Loucy (cell line): Measurements from ENCODE around the gene FREM3.

ENCODE experiments used
- H2AFZ ChIP-seq: fragments of 200-600 bp; sonication (generic); 2 replicates; pipeline ENCODE4 v1.6.0; 2016; ENCODE audit warnings: antibody characterized with exemption, mild to moderate bottlenecking, low read length, moderate library complexity
- H3F3A ChIP-seq: fragments of 200-600 bp; 2 replicates; pipeline ENCODE4 v1.6.0; 2016; ENCODE audit warnings: antibody characterized with exemption, low read depth, mild to moderate bottlenecking
- H3K27me3 ChIP-seq: fragments of 200-600 bp; sonication (generic); 2 replicates; pipeline ENCODE4 v1.6.1; 2014; ENCODE audit warnings: low read length, mild to moderate bottlenecking; ENCODE audit not compliant: insufficient read depth, poor library complexity, severe bottlenecking
- H3K36me3 ChIP-seq: fragments of 200-600 bp; sonication (generic); 2 replicates; pipeline ENCODE4 v1.6.1; 2016; ENCODE audit warnings: low read length; ENCODE audit not compliant: insufficient read depth
- H3K4me1 ChIP-seq: fragments of 200-600 bp; sonication (generic); 2 replicates; pipeline ENCODE4 v1.5.1; 2014; ENCODE audit warnings: low read length, mild to moderate bottlenecking; ENCODE audit not compliant: insufficient read depth, poor library complexity, severe bottlenecking
- H3K4me2 ChIP-seq: fragments of 200-600 bp; sonication (generic); 2 replicates; pipeline ENCODE4 v1.6.0; 2014; ENCODE audit warnings: antibody characterized with exemption, low read length, low read depth, mild to moderate bottlenecking; ENCODE audit not compliant: poor library complexity, severe bottlenecking
- H3K4me3 ChIP-seq: fragments of 200-600 bp; sonication (generic); 2 replicates; pipeline ENCODE4 v1.5.1; 2014; ENCODE audit warnings: low read length, mild to moderate bottlenecking, mixed read lengths; ENCODE audit not compliant: poor library complexity, severe bottlenecking
- H3K79me2 ChIP-seq: fragments of 200-600 bp; sonication (generic); 2 replicates; pipeline ENCODE4 v1.6.1; 2014; ENCODE audit warnings: low read length; ENCODE audit not compliant: insufficient read depth
- H3K9ac ChIP-seq: fragments of 200-600 bp; sonication (generic); 2 replicates; pipeline ENCODE4 v1.6.0; 2014; ENCODE audit warnings: mild to moderate bottlenecking, low read depth, low read length, moderate library complexity; ENCODE audit not compliant: poor library complexity, severe bottlenecking
- H3K9me2 ChIP-seq: fragments of 200-600 bp; sonication (generic); replicated peaks from 2 replicates; pipeline ENCODE4 v1.6.1; 2016; ENCODE audit warnings: low read depth, low read length, mixed read lengths
- H3K9me3 ChIP-seq: fragments of 200-600 bp; sonication (generic); 2 replicates; pipeline ENCODE4 v1.6.1; 2014; ENCODE audit warnings: mild to moderate bottlenecking, antibody characterized with exemption, low read length, low read depth; ENCODE audit not compliant: insufficient read depth
- H4K20me1 ChIP-seq: fragments of 200-600 bp; sonication (generic); 2 replicates; pipeline ENCODE4 v1.6.0; 2014; ENCODE audit warnings: antibody characterized with exemption, low read length, mild to moderate bottlenecking; ENCODE audit not compliant: insufficient read depth, poor library complexity, severe bottlenecking
- CTCF ChIP-seq: fragments of 200-600 bp; sonication (generic); conservative IDR thresholded peaks from 2 replicates; pipeline ENCODE4 v1.5.1; 2014; ENCODE audit warnings: mild to moderate bottlenecking, antibody characterized with exemption, low read length
- EZH2phosphoT487 ChIP-seq: fragments of 200-600 bp; IDR thresholded peaks from 2 replicates; pipeline ENCODE4 v1.6.1; 2018; ENCODE audit warnings: antibody characterized with exemption, mild to moderate bottlenecking, moderate library complexity, borderline replicate concordance

The FREM3 gene

GRCh38 chr4:143642611-143643010 is 57.9 kb downstream of the FREM3 start:
- TF ChIP-seq EZH2phosphoT487 (no peak), CTCF (no peak)
- H3K36me3 ChIP-seq: no peaks in the 10 kb centered on the region
- no peaks in the 10 kb centered on the region for H3K9me2 ChIP-seq
- no peak overlapping the region for H3K4me3 ChIP-seq
- H3K9me3 ChIP-seq: peaks cover 10% of the 10 kb centered on the region; the same call in 1 of the 2 replicates
- H3K4me1 ChIP-seq: no peaks in the 10 kb centered on the region
- no peak overlapping the region for H3K4me2 ChIP-seq
- no peaks in the 10 kb centered on the region for H3F3A ChIP-seq
- H3K79me2 ChIP-seq: no peaks in the 10 kb centered on the region
- H3K9ac ChIP-seq: no peak overlapping the region
- no peak overlapping the region for H2AFZ ChIP-seq
- no peaks in the 10 kb centered on the region for H3K27me3 ChIP-seq
- no peaks in the 10 kb centered on the region for H4K20me1 ChIP-seq

- H3K79me2 ChIP-seq: no peaks in the 10 kb centered on the region
- H3K9me2 ChIP-seq: no peaks in the 10 kb centered on the region
Measured at GRCh38 chr4:143641361-143641760, 59.1 kb downstream of the FREM3 start.

GRCh38 chr4:143634763-143635162 is 65.7 kb downstream of the FREM3 start:
- Histone ChIP-seq H3K4me2 (no peak overlapping the region), H3K36me3 (no peaks in the 10 kb centered on the region), H3K9me2 (no peaks in the 10 kb centered on the region), H3K27me3 (no peaks in the 10 kb centered on the region), H3K4me3 (no peak overlapping the region), H3K79me2 (no peaks in the 10 kb centered on the region), H4K20me1 (no peaks in the 10 kb centered on the region), H3F3A (no peaks in the 10 kb centered on the region), H2AFZ (no peak overlapping the region), H3K9ac (no peak overlapping the region), H3K9me3 (no peaks in the 10 kb centered on the region), H3K4me1 (no peaks in the 10 kb centered on the region)
- TF ChIP-seq CTCF: no peak
- TF ChIP-seq EZH2phosphoT487: no peak

More at GRCh38 chr4:143641361-143641760, 59.1 kb downstream of the FREM3 start:
- Histone ChIP-seq H3K4me2 (no peak overlapping the region), H4K20me1 (no peaks in the 10 kb centered on the region), H3K4me3 (no peak overlapping the region), H3K9ac (no peak overlapping the region), H3K36me3 (no peaks in the 10 kb centered on the region), H3K4me1 (no peaks in the 10 kb centered on the region), H2AFZ (no peak overlapping the region), H3K27me3 (no peaks in the 10 kb centered on the region), H3F3A (no peaks in the 10 kb centered on the region), H3K9me3 (peaks cover 1% of the 10 kb centered on the region; the same call in 1 of the 2 replicates)
- TF ChIP-seq CTCF: no peak
- no peak for TF ChIP-seq EZH2phosphoT487
